HCT116 (cell line): ENCODE data around the gene CDKAL1.

Experiments used
- CBX3 ChIP-seq: IDR thresholded peaks from 2 replicates; pipeline ENCODE4 v1.6.1; 2012; ENCODE audit warnings: low read depth
- EZH2 ChIP-seq: fragments of 200-600 bp; sonication (generic); IDR thresholded peaks from 2 replicates; pipeline ENCODE4 v1.6.1; 2017; ENCODE audit warnings: antibody characterized with exemption, mixed run types
- EZH2phosphoT487 ChIP-seq: fragments of 200-600 bp; IDR thresholded peaks from 2 replicates; pipeline ENCODE4 v1.6.1; 2018; ENCODE audit warnings: antibody characterized with exemption, borderline replicate concordance
- JUND ChIP-seq: IDR thresholded peaks from 2 replicates; pipeline ENCODE4 v1.6.1; 2012
- POLR2A ChIP-seq: IDR thresholded peaks from 2 replicates; pipeline ENCODE4 v1.7.0; 2011; ENCODE audit warnings: borderline replicate concordance; ENCODE audit not compliant: insufficient read depth, insufficient read length; ENCODE audit errors: extremely low read depth
- TF ChIP-seq, protein P1 (sequence below), 3 experiments: fragments of 200-600 bp in 1 of 3; sonication (generic) in 1 of 3; IDR thresholded peaks in 2 of 3; conservative IDR thresholded peaks in 1 of 3; 2 replicates each; pipeline ENCODE4 v1.5.1; 2012 to 2017; ENCODE audit warnings: low read depth in 2 of 3, low read length in 2 of 3, antibody characterized with exemption in 1 of 3, borderline replicate concordance in 1 of 3, control low read depth in 1 of 3, mild to moderate bottlenecking in 1 of 3, mixed read lengths in 1 of 3, mixed run types in 1 of 3, moderate library complexity in 1 of 3; ENCODE audit not compliant: insufficient read depth in 1 of 3

- TF ChIP-seq, protein P1, sequence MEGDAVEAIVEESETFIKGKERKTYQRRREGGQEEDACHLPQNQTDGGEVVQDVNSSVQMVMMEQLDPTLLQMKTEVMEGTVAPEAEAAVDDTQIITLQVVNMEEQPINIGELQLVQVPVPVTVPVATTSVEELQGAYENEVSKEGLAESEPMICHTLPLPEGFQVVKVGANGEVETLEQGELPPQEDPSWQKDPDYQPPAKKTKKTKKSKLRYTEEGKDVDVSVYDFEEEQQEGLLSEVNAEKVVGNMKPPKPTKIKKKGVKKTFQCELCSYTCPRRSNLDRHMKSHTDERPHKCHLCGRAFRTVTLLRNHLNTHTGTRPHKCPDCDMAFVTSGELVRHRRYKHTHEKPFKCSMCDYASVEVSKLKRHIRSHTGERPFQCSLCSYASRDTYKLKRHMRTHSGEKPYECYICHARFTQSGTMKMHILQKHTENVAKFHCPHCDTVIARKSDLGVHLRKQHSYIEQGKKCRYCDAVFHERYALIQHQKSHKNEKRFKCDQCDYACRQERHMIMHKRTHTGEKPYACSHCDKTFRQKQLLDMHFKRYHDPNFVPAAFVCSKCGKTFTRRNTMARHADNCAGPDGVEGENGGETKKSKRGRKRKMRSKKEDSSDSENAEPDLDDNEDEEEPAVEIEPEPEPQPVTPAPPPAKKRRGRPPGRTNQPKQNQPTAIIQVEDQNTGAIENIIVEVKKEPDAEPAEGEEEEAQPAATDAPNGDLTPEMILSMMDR (IDR thresholded peaks at IDR 0.05 in 2 of 3, conservative IDR thresholded peaks at IDR 0.05 in 1 of 3; ENCODE audit: borderline replicate concordance in 1 of 3, insufficient read depth in 1 of 3, low read depth in 2 of 3, low read length in 2 of 3) = no peak
- TF ChIP-seq EZH2phosphoT487 (no peak), POLR2A (no peak), JUND (no peak), CBX3 (no peak), EZH2 (no peak)
Measured at GRCh38 chr6:20965276-20965675, 431.0 kb downstream of the CDKAL1 start.
